Spleen (tissue), 7 donors: ENCODE measurements around the gene ZNF577.

Experiments
- CTCF ChIP-seq, 11 experiments: fragments of 200-600 bp in 7 of 11; fragments of 450-650 bp in 4 of 11; sonication (generic) in 4 of 11; IDR thresholded peaks in 8 of 11; conservative IDR thresholded peaks in 3 of 11; 1 replicate in 7 of 11; 2 replicates in 4 of 11; pipeline versions ENCODE4 v1.4.0 to v1.8.0; 2016 to 2021; ENCODE audit warnings: antibody characterized with exemption in 11 of 11, inconsistent platforms in 4 of 11, mild to moderate bottlenecking in 1 of 11
- POLR2AphosphoS5 ChIP-seq, 3 donors: sonication (generic); formaldehyde crosslinking; IDR thresholded peaks; one replicate each; pipeline ENCODE4 v1.5.1; 2017; ENCODE audit warnings: antibody characterized with exemption in 3 of 3
- donor health status: DM: no; HTN: no; CAD: no; lungs with moderate emphysema.
- donor health status: DM: no; HTN: no; CAD: no.
- donor health status: DM: no; HTN: no; CAD: no.

- TF ChIP-seq CTCF (IDR thresholded peaks at IDR 0.05 in 8 of 11, conservative IDR thresholded peaks at IDR 0.05 in 3 of 11) (no peak), POLR2AphosphoS5 (IDR thresholded peaks at IDR 0.05) (no peak)
These were observed 66.3 kb downstream of the ZNF577 start for GRCh38 chr19:51821456-51821855.
